NT2/D1 (cell line): ENCODE measurements around the gene TMEM91.

Experiments used
- SUZ12 ChIP-seq: IDR thresholded peaks from 2 replicates; pipeline ENCODE4 v1.6.1; 2011; ENCODE audit not compliant: insufficient read length, insufficient read depth; ENCODE audit errors: extremely low read depth
- YY1 ChIP-seq: IDR thresholded peaks from 2 replicates; pipeline ENCODE4 v1.6.1; 2011; ENCODE audit not compliant: insufficient read length, insufficient read depth
- ZNF274 ChIP-seq: IDR thresholded peaks from 2 replicates; pipeline ENCODE4 v1.6.1; 2011; ENCODE audit warnings: mild to moderate bottlenecking, low read depth, low read length

- no peak for TF ChIP-seq ZNF274
- no peak for TF ChIP-seq SUZ12
- TF ChIP-seq YY1 = no peak
These were observed 21.3 kb upstream of the TMEM91 start for GRCh38 chr19:41355035-41355434.
